ENCODE measurements around the gene BRINP1. TPM values are rescaled to one million over a fixed set of nuclear protein-coding genes. Genes with fewer than 3 reads are reported as not detected.

Gene BRINP1
- total RNA-seq, 2 experiments from 2014 or later: not detected

- POLR2A ChIA-PET: no interaction called here
- Mint-ChIP-seq H3K36me3 (no peaks in the 10 kb centered on the region), H3K27me3 (no peaks in the 10 kb centered on the region), H3K27ac (no peak overlapping the region), H3K4me1 (no peaks in the 10 kb centered on the region), H3K4me3 (no peak overlapping the region), H3K9me3 (peaks cover 3% of the 10 kb centered on the region)
- no peak for DNase-seq
- ATAC-seq (ENCODE audit: low read depth): no peak
These were observed 134.6 kb downstream of the BRINP1 start for GRCh38 chr9:119234636-119235035.

GRCh38 chr9:119227422-119227821 lies 141.8 kb downstream of the BRINP1 start:
- H3K27ac Mint-ChIP-seq: no peak overlapping the region
- ATAC-seq (ENCODE audit: low read depth): no peak
- POLR2A ChIA-PET: no interaction called here
- no peak overlapping the region for H3K4me3 Mint-ChIP-seq
- H3K9me3 Mint-ChIP-seq: peaks cover 2% of the 10 kb centered on the region
- no peak for DNase-seq
- H3K4me1 Mint-ChIP-seq: no peaks in the 10 kb centered on the region
- no peaks in the 10 kb centered on the region for H3K36me3 Mint-ChIP-seq
- H3K27me3 Mint-ChIP-seq: no peaks in the 10 kb centered on the region

GRCh38 chr9:119224431-119224830 lies 144.8 kb downstream of the BRINP1 start:
- ATAC-seq (ENCODE audit: low read depth): no peak
- no peak overlapping the region for H3K4me3 Mint-ChIP-seq

GRCh38 chr9:119221276-119221675 lies 148.0 kb downstream of the BRINP1 start:
- POLR2A ChIA-PET: no interaction called here
- no peaks in the 10 kb centered on the region for H3K36me3 Mint-ChIP-seq
- H3K27me3 Mint-ChIP-seq: no peaks in the 10 kb centered on the region
- no peak overlapping the region for H3K27ac Mint-ChIP-seq
- H3K4me3 Mint-ChIP-seq: no peak overlapping the region
- H3K9me3 Mint-ChIP-seq: peaks cover 5% of the 10 kb centered on the region
- no peak for ATAC-seq (ENCODE audit: low read depth)
- H3K4me1 Mint-ChIP-seq: no peaks in the 10 kb centered on the region
- no peak for DNase-seq

More at GRCh38 chr9:119224431-119224830, 144.8 kb downstream of the BRINP1 start:
- Mint-ChIP-seq H3K4me1 (no peaks in the 10 kb centered on the region), H3K27me3 (no peaks in the 10 kb centered on the region), H3K9me3 (peaks cover 5% of the 10 kb centered on the region), H3K36me3 (no peaks in the 10 kb centered on the region), H3K27ac (no peak overlapping the region)
- POLR2A ChIA-PET: no interaction called here
- no peak for DNase-seq

GRCh38 chr9:119218293-119218692 lies 150.9 kb downstream of the BRINP1 start:
- DNase-seq: no peak
- Mint-ChIP-seq H3K27ac (no peak overlapping the region), H3K4me1 (no peaks in the 10 kb centered on the region), H3K27me3 (no peaks in the 10 kb centered on the region), H3K36me3 (no peaks in the 10 kb centered on the region), H3K4me3 (no peak overlapping the region), H3K9me3 (peaks cover 5% of the 10 kb centered on the region)
- no peak for ATAC-seq (ENCODE audit: low read depth)
- POLR2A ChIA-PET: no interaction called here

GRCh38 chr9:119216651-119217331 lies 152.4 kb downstream of the BRINP1 start:
- Mint-ChIP-seq H3K9me3 (peaks cover 3% of the 10 kb centered on the region), H3K27ac (no peak overlapping the region), H3K4me3 (no peak overlapping the region), H3K27me3 (no peaks in the 10 kb centered on the region), H3K36me3 (no peaks in the 10 kb centered on the region), H3K4me1 (no peaks in the 10 kb centered on the region)
- ATAC-seq (ENCODE audit: low read depth): no peak
- DNase-seq: no peak
- POLR2A ChIA-PET: no interaction called here

GRCh38 chr9:119215651-119216050 lies 153.6 kb downstream of the BRINP1 start:
- no peak overlapping the region for H3K27ac Mint-ChIP-seq
- ATAC-seq (ENCODE audit: low read depth): no peak
- no peaks in the 10 kb centered on the region for H3K4me1 Mint-ChIP-seq
- H3K27me3 Mint-ChIP-seq: no peaks in the 10 kb centered on the region
- peaks cover 3% of the 10 kb centered on the region for H3K9me3 Mint-ChIP-seq
- H3K4me3 Mint-ChIP-seq: no peak overlapping the region
- no peak for DNase-seq
- POLR2A ChIA-PET: no interaction called here
- H3K36me3 Mint-ChIP-seq: no peaks in the 10 kb centered on the region

GRCh38 chr9:119213471-119213870 lies 155.8 kb downstream of the BRINP1 start:
- Mint-ChIP-seq H3K4me3 (no peak overlapping the region), H3K4me1 (no peaks in the 10 kb centered on the region), H3K9me3 (peaks cover 1% of the 10 kb centered on the region), H3K27me3 (no peaks in the 10 kb centered on the region), H3K27ac (no peak overlapping the region), H3K36me3 (no peaks in the 10 kb centered on the region)
- POLR2A ChIA-PET: no interaction called here
- no peak for DNase-seq
- ATAC-seq (ENCODE audit: low read depth): no peak

- DNase-seq (no peak), ATAC-seq (ENCODE audit: low read depth) (no peak)
- Mint-ChIP-seq H3K27ac (no peak overlapping the region), H3K36me3 (no peaks in the 10 kb centered on the region), H3K9me3 (no peaks in the 10 kb centered on the region), H3K27me3 (no peaks in the 10 kb centered on the region), H3K4me3 (no peak overlapping the region), H3K4me1 (no peaks in the 10 kb centered on the region)
- POLR2A ChIA-PET: no interaction called here
These were observed 171.2 kb downstream of the BRINP1 start for GRCh38 chr9:119197893-119198607.

GRCh38 chr9:119195521-119195920 lies 173.7 kb downstream of the BRINP1 start:
- Mint-ChIP-seq H3K27me3 (no peaks in the 10 kb centered on the region), H3K4me1 (no peaks in the 10 kb centered on the region), H3K4me3 (no peak overlapping the region), H3K27ac (no peak overlapping the region), H3K9me3 (no peaks in the 10 kb centered on the region), H3K36me3 (no peaks in the 10 kb centered on the region)
- ATAC-seq (ENCODE audit: low read depth) (no peak), DNase-seq (no peak)
- POLR2A ChIA-PET: no interaction called here

GRCh38 chr9:119185298-119185697 lies 183.9 kb downstream of the BRINP1 start:
- Mint-ChIP-seq H3K9me3 (no peaks in the 10 kb centered on the region), H3K4me3 (no peak overlapping the region), H3K27me3 (no peaks in the 10 kb centered on the region), H3K27ac (no peak overlapping the region), H3K36me3 (no peaks in the 10 kb centered on the region), H3K4me1 (no peaks in the 10 kb centered on the region)
- POLR2A ChIA-PET: no interaction called here
- no peak for DNase-seq
- no peak for ATAC-seq (ENCODE audit: low read depth)

GRCh38 chr9:119184265-119184936 lies 184.8 kb downstream of the BRINP1 start:
- ATAC-seq (ENCODE audit: low read depth) (no peak), DNase-seq (no peak)
- POLR2A ChIA-PET: no interaction called here
- Mint-ChIP-seq H3K4me1 (no peaks in the 10 kb centered on the region), H3K27me3 (no peaks in the 10 kb centered on the region), H3K9me3 (no peaks in the 10 kb centered on the region), H3K4me3 (no peak overlapping the region), H3K36me3 (no peaks in the 10 kb centered on the region), H3K27ac (no peak overlapping the region)

GRCh38 chr9:119181561-119181960 lies 187.7 kb downstream of the BRINP1 start:
- no peak overlapping the region for H3K4me3 Mint-ChIP-seq
- H3K9me3 Mint-ChIP-seq: no peaks in the 10 kb centered on the region
- H3K27me3 Mint-ChIP-seq: no peaks in the 10 kb centered on the region
- H3K36me3 Mint-ChIP-seq: no peaks in the 10 kb centered on the region
- H3K27ac Mint-ChIP-seq: no peak overlapping the region
- POLR2A ChIA-PET: no interaction called here
- ATAC-seq (ENCODE audit: low read depth) (no peak), DNase-seq (no peak)
- H3K4me1 Mint-ChIP-seq: no peaks in the 10 kb centered on the region

GRCh38 chr9:119180897-119181296 lies 188.3 kb downstream of the BRINP1 start:
- no peaks in the 10 kb centered on the region for H3K4me1 Mint-ChIP-seq
- H3K27me3 Mint-ChIP-seq: no peaks in the 10 kb centered on the region
- no peaks in the 10 kb centered on the region for H3K9me3 Mint-ChIP-seq
- DNase-seq (no peak), ATAC-seq (ENCODE audit: low read depth) (no peak)
- H3K36me3 Mint-ChIP-seq: no peaks in the 10 kb centered on the region
- H3K4me3 Mint-ChIP-seq: no peak overlapping the region
- POLR2A ChIA-PET: no interaction called here
- no peak overlapping the region for H3K27ac Mint-ChIP-seq
